GM21381 (cell line): Measurements from ENCODE around the gene MKLN1.

Source experiments
- ATAC-seq: cut with Tn5 transposase; IDR thresholded peaks from one replicate; pipeline ENCODE4 v1.9.1; 2021; ENCODE audit warnings: mild to moderate bottlenecking, moderate library complexity; ENCODE audit not compliant: unreplicated experiment

Gene MKLN1

GRCh38 chr7:131346885-131347592 is 19.4 kb downstream of the MKLN1 start:
- no peak for ATAC-seq

GRCh38 chr7:131352032-131352431 is 24.4 kb downstream of the MKLN1 start:
- ATAC-seq = no peak

GRCh38 chr7:131354390-131354789 is 26.7 kb downstream of the MKLN1 start:
- no peak for ATAC-seq

GRCh38 chr7:131355917-131356777 is 28.5 kb downstream of the MKLN1 start:
- ATAC-seq = no peak

- ATAC-seq = no peak
Observed at GRCh38 chr7:131357282-131357880, 29.7 kb downstream of the MKLN1 start.

- no peak for ATAC-seq
Observed at GRCh38 chr7:131358636-131359035, 31.0 kb downstream of the MKLN1 start.

- no peak for ATAC-seq
Observed at GRCh38 chr7:131359136-131359776, 31.6 kb downstream of the MKLN1 start.

GRCh38 chr7:131363719-131364118 is 36.0 kb downstream of the MKLN1 start:
- no peak for ATAC-seq

- no peak for ATAC-seq
Observed at GRCh38 chr7:131364767-131365344, 37.2 kb downstream of the MKLN1 start.

GRCh38 chr7:131365838-131366237 is 38.2 kb downstream of the MKLN1 start:
- no peak for ATAC-seq

GRCh38 chr7:131369354-131369753 is 41.7 kb downstream of the MKLN1 start:
- ATAC-seq = no peak

- peak; percentile 67 for ATAC-seq
Observed at GRCh38 chr7:131370523-131370968, 42.9 kb downstream of the MKLN1 start.

- ATAC-seq = no peak
Observed at GRCh38 chr7:131371411-131371810, 43.7 kb downstream of the MKLN1 start.

GRCh38 chr7:131372554-131372953 is 44.9 kb downstream of the MKLN1 start:
- no peak for ATAC-seq

GRCh38 chr7:131374821-131375220 is 47.1 kb downstream of the MKLN1 start:
- ATAC-seq = no peak

- no peak for ATAC-seq
Observed at GRCh38 chr7:131381069-131381838, 53.6 kb downstream of the MKLN1 start.

- ATAC-seq = no peak
Observed at GRCh38 chr7:131383417-131384285, 56.0 kb downstream of the MKLN1 start.

- ATAC-seq = no peak
Observed at GRCh38 chr7:131384286-131384635, 56.6 kb downstream of the MKLN1 start.

GRCh38 chr7:131385039-131385605 is 57.4 kb downstream of the MKLN1 start:
- ATAC-seq = no peak
